ENCODE data around the gene AGBL1. TPM values are rescaled to one million over a fixed set of nuclear protein-coding genes. Genes with fewer than 3 reads are reported as not detected.

The AGBL1 gene
- total and polyA plus RNA-seq, 2 experiments from 2014 or later = 0.03 TPM; not detected in 1

DNA sequence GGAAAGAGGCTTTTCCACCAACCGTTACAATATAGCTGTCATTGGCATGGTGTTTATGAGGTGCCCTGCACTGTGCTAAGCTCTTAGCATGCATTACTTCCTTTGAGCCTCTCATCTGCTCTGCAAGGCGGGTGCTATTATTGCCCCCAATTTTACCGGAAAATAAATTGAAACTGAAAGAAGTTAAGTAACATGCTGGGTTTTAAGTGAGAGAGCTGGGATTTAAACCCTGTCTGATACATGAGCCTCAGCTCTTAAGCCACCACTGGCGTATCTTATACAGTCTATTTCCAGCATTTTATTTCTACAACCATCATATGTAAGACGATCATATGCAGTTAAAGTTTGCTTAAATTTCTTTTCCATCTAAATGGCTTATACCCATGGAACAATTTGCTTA, 81.6 kb downstream of the AGBL1 start (continued):
- TF ChIP-seq EZH2 (IDR thresholded peaks at IDR 0.05; ENCODE audit: low read depth, unreplicated experiment) (no peak), STAT1 (IDR thresholded peaks at IDR 0.05; ENCODE audit: unreplicated experiment) (no peak)

DNA sequence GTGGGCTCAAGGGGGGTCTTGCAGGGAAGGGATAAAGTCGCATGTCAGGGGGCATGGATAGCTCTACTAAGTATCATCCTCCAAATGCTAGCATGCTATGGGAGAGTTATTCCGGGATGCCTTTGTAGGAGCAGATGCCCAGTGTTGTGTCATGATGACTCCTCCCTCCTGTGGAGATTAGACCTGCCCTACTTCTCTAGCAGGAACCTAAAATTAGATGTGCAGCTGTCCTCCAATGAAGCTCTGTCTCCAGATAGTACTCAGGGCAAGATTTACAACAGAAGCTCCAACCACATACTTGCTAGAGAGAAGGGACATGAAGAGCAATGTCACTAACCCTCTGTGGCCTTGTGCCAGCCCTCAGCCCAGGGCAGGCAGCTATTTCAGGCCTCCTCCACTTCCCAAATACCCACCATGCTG, 82.5 kb downstream of the AGBL1 start:
- Histone ChIP-seq H3K9me2 (ENCODE audit: insufficient read depth) (peaks cover 16% of the 10 kb centered on the region), H3K27ac (ENCODE audit: low read depth) (no peak overlapping the region), H3F3A (replicated peaks; ENCODE audit: low read depth) (no peaks in the 10 kb centered on the region), H3K4me1 (ENCODE audit: insufficient read depth) (peaks cover 18% of the 10 kb centered on the region; the same call in 1 of the 2 replicates), H3K79me2 (replicated peaks; ENCODE audit: insufficient read depth) (no peaks in the 10 kb centered on the region), H2AFZ (no peak overlapping the region), H3K27me3 (ENCODE audit: insufficient read depth) (no peaks in the 10 kb centered on the region), H3K36me3 (ENCODE audit: insufficient read depth) (no peaks in the 10 kb centered on the region), H3K4me3 (no peak overlapping the region), H4K20me1 (replicated peaks; ENCODE audit: insufficient read depth) (no peaks in the 10 kb centered on the region), H3K4me2 (no peak overlapping the region)
- peaks cover 15% of the 10 kb centered on the region for H3K4me1 Mint-ChIP-seq
- H3K27ac Mint-ChIP-seq = no peak overlapping the region
- no peaks in the 10 kb centered on the region for H3K9me3 Mint-ChIP-seq
- no peaks in the 10 kb centered on the region for H3K36me3 Mint-ChIP-seq (ENCODE audit: low read depth)
- TF ChIP-seq POLR2AphosphoS5 (IDR thresholded peaks at IDR 0.05; ENCODE audit: low read depth) (no peak), STAT1 (IDR thresholded peaks at IDR 0.05; ENCODE audit: unreplicated experiment) (no peak), EZH2 (IDR thresholded peaks at IDR 0.05; ENCODE audit: low read depth, unreplicated experiment) (no peak), EZH2phosphoT487 (IDR thresholded peaks at IDR 0.05; ENCODE audit: unreplicated experiment) (no peak), NANOG (IDR thresholded peaks at IDR 0.05; ENCODE audit: borderline replicate concordance) (no peak), ZNF331 (CRISPR knock-in tag; IDR thresholded peaks at IDR 0.05; ENCODE audit: low read depth) (no peak), CREB1 (CRISPR knock-in tag; IDR thresholded peaks at IDR 0.05; ENCODE audit: low read depth) (no peak)
- TF ChIP-seq, protein P1, sequence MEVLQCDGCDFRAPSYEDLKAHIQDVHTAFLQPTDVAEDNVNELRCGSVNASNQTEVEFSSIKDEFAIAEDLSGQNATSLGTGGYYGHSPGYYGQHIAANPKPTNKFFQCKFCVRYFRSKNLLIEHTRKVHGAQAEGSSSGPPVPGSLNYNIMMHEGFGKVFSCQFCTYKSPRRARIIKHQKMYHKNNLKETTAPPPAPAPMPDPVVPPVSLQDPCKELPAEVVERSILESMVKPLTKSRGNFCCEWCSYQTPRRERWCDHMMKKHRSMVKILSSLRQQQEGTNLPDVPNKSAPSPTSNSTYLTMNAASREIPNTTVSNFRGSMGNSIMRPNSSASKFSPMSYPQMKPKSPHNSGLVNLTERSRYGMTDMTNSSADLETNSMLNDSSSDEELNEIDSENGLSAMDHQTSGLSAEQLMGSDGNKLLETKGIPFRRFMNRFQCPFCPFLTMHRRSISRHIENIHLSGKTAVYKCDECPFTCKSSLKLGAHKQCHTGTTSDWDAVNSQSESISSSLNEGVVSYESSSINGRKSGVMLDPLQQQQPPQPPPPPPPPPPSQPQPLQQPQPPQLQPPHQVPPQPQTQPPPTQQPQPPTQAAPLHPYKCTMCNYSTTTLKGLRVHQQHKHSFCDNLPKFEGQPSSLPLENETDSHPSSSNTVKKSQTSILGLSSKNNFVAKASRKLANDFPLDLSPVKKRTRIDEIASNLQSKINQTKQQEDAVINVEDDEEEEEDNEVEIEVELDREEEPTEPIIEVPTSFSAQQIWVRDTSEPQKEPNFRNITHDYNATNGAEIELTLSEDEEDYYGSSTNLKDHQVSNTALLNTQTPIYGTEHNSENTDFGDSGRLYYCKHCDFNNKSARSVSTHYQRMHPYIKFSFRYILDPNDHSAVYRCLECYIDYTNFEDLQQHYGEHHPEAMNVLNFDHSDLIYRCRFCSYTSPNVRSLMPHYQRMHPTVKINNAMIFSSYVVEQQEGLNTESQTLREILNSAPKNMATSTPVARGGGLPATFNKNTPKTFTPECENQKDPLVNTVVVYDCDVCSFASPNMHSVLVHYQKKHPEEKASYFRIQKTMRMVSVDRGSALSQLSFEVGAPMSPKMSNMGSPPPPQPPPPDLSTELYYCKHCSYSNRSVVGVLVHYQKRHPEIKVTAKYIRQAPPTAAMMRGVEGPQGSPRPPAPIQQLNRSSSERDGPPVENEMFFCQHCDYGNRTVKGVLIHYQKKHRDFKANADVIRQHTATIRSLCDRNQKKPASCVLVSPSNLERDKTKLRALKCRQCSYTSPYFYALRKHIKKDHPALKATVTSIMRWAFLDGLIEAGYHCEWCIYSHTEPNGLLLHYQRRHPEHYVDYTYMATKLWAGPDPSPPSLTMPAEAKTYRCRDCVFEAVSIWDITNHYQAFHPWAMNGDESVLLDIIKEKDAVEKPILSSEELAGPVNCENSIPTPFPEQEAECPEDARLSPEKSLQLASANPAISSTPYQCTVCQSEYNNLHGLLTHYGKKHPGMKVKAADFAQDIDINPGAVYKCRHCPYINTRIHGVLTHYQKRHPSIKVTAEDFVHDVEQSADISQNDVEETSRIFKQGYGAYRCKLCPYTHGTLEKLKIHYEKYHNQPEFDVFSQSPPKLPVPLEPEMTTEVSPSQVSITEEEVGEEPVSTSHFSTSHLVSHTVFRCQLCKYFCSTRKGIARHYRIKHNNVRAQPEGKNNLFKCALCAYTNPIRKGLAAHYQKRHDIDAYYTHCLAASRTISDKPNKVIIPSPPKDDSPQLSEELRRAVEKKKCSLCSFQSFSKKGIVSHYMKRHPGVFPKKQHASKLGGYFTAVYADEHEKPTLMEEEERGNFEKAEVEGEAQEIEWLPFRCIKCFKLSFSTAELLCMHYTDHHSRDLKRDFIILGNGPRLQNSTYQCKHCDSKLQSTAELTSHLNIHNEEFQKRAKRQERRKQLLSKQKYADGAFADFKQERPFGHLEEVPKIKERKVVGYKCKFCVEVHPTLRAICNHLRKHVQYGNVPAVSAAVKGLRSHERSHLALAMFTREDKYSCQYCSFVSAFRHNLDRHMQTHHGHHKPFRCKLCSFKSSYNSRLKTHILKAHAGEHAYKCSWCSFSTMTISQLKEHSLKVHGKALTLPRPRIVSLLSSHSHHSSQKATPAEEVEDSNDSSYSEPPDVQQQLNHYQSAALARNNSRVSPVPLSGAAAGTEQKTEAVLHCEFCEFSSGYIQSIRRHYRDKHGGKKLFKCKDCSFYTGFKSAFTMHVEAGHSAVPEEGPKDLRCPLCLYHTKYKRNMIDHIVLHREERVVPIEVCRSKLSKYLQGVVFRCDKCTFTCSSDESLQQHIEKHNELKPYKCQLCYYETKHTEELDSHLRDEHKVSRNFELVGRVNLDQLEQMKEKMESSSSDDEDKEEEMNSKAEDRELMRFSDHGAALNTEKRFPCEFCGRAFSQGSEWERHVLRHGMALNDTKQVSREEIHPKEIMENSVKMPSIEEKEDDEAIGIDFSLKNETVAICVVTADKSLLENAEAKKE (CRISPR knock-in tag; IDR thresholded peaks at IDR 0.05) = no peak
- TF ChIP-seq, protein P2, sequence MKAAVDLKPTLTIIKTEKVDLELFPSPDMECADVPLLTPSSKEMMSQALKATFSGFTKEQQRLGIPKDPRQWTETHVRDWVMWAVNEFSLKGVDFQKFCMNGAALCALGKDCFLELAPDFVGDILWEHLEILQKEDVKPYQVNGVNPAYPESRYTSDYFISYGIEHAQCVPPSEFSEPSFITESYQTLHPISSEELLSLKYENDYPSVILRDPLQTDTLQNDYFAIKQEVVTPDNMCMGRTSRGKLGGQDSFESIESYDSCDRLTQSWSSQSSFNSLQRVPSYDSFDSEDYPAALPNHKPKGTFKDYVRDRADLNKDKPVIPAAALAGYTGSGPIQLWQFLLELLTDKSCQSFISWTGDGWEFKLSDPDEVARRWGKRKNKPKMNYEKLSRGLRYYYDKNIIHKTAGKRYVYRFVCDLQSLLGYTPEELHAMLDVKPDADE (IDR thresholded peaks at IDR 0.05) = no peak
- TF ChIP-seq, protein P3, sequence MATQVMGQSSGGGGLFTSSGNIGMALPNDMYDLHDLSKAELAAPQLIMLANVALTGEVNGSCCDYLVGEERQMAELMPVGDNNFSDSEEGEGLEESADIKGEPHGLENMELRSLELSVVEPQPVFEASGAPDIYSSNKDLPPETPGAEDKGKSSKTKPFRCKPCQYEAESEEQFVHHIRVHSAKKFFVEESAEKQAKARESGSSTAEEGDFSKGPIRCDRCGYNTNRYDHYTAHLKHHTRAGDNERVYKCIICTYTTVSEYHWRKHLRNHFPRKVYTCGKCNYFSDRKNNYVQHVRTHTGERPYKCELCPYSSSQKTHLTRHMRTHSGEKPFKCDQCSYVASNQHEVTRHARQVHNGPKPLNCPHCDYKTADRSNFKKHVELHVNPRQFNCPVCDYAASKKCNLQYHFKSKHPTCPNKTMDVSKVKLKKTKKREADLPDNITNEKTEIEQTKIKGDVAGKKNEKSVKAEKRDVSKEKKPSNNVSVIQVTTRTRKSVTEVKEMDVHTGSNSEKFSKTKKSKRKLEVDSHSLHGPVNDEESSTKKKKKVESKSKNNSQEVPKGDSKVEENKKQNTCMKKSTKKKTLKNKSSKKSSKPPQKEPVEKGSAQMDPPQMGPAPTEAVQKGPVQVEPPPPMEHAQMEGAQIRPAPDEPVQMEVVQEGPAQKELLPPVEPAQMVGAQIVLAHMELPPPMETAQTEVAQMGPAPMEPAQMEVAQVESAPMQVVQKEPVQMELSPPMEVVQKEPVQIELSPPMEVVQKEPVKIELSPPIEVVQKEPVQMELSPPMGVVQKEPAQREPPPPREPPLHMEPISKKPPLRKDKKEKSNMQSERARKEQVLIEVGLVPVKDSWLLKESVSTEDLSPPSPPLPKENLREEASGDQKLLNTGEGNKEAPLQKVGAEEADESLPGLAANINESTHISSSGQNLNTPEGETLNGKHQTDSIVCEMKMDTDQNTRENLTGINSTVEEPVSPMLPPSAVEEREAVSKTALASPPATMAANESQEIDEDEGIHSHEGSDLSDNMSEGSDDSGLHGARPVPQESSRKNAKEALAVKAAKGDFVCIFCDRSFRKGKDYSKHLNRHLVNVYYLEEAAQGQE (IDR thresholded peaks at IDR 0.05; ENCODE audit: unreplicated experiment) = no peak
- TF ChIP-seq, protein P4, sequence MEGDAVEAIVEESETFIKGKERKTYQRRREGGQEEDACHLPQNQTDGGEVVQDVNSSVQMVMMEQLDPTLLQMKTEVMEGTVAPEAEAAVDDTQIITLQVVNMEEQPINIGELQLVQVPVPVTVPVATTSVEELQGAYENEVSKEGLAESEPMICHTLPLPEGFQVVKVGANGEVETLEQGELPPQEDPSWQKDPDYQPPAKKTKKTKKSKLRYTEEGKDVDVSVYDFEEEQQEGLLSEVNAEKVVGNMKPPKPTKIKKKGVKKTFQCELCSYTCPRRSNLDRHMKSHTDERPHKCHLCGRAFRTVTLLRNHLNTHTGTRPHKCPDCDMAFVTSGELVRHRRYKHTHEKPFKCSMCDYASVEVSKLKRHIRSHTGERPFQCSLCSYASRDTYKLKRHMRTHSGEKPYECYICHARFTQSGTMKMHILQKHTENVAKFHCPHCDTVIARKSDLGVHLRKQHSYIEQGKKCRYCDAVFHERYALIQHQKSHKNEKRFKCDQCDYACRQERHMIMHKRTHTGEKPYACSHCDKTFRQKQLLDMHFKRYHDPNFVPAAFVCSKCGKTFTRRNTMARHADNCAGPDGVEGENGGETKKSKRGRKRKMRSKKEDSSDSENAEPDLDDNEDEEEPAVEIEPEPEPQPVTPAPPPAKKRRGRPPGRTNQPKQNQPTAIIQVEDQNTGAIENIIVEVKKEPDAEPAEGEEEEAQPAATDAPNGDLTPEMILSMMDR (conservative IDR thresholded peaks at IDR 0.05; ENCODE audit: low read depth in 2 of 2) = no peak
- DNase-seq (ENCODE audit: low spot score) = no peak
- ATAC-seq = no peak
- H3K4me3 Mint-ChIP-seq = no peak overlapping the region
- peaks cover 2% of the 10 kb centered on the region for H3K27me3 Mint-ChIP-seq (ENCODE audit: insufficient read depth, low read depth, poor library complexity)

Measured in GM23338 (cell line).